Liver (tissue), 9 donors: ENCODE measurements around the gene ASB2. TPM values are rescaled to one million over a fixed set of nuclear protein-coding genes. Genes with fewer than 3 reads are reported as not detected.

ENCODE experiments used
- DNase-seq: peaks from one replicate; pipeline ENCODE4 v3.0.0-alpha.2; 2017; ENCODE audit warnings: low spot score
- H3K27ac ChIP-seq, 2 donors: one replicate each; pipeline ENCODE4 v1.7.0; 2013; ENCODE audit warnings: inconsistent platforms in 2 of 2, low read length in 2 of 2, control low read depth in 1 of 2, low read depth in 1 of 2, mild to moderate bottlenecking in 1 of 2
- H3K27me3 ChIP-seq, 4 donors: one replicate each; pipeline versions ENCODE4 v1.6.1 to v1.7.0; 2013; ENCODE audit warnings: low read length in 3 of 4, inconsistent platforms in 1 of 4, mild to moderate bottlenecking in 1 of 4, moderate library complexity in 1 of 4; ENCODE audit not compliant: control insufficient read depth in 4 of 4, insufficient read depth in 4 of 4
- H3K36me3 ChIP-seq, 4 donors: one replicate each; pipeline versions ENCODE4 v1.6.1 to v1.7.0; 2013; ENCODE audit warnings: low read length in 3 of 4, mild to moderate bottlenecking in 3 of 4, low read depth in 1 of 4, moderate library complexity in 1 of 4; ENCODE audit not compliant: control insufficient read depth in 4 of 4, insufficient read depth in 3 of 4
- H3K4me1 ChIP-seq, 4 donors: one replicate each; pipeline versions ENCODE4 v1.6.1 to v1.7.0; 2013; ENCODE audit warnings: low read length in 3 of 4, mild to moderate bottlenecking in 3 of 4, moderate library complexity in 1 of 4; ENCODE audit not compliant: control insufficient read depth in 4 of 4, insufficient read depth in 4 of 4
- H3K4me3 ChIP-seq, 3 donors: one replicate each; pipeline versions ENCODE4 v1.6.1 to v1.7.0; 2013; ENCODE audit warnings: low read length in 3 of 3, control low read depth in 1 of 3, low read depth in 1 of 3, mild to moderate bottlenecking in 1 of 3
- H3K9ac ChIP-seq, 2 donors: one replicate each; pipeline ENCODE4 v1.7.0; 2013; ENCODE audit warnings: low read length in 2 of 2, mild to moderate bottlenecking in 2 of 2, moderate library complexity in 2 of 2, control low read depth in 1 of 2, low read depth in 1 of 2
- H3K9me3 ChIP-seq, 4 donors: one replicate each; pipeline versions ENCODE4 v1.6.1 to v1.7.0; 2013; ENCODE audit warnings: low read length in 3 of 4; ENCODE audit not compliant: control insufficient read depth in 4 of 4
- EGR1 ChIP-seq, 2 donors: IDR thresholded peaks; 2 replicates each; pipeline ENCODE4 v1.6.1; 2016 to 2018; ENCODE audit warnings: antibody characterized with exemption in 2 of 2, low read depth in 2 of 2
- FOXA1 ChIP-seq: IDR thresholded peaks from 2 replicates; pipeline ENCODE4 v1.6.1; 2016; ENCODE audit warnings: antibody characterized with exemption
- FOXA2 ChIP-seq: IDR thresholded peaks from 2 replicates; pipeline ENCODE4 v1.6.1; 2016; ENCODE audit warnings: antibody characterized with exemption
- GABPA ChIP-seq, 2 donors: IDR thresholded peaks in 1 of 2; conservative IDR thresholded peaks in 1 of 2; 2 replicates each; pipeline ENCODE4 v1.6.1; 2016; ENCODE audit warnings: antibody characterized with exemption in 2 of 2, mild to moderate bottlenecking in 1 of 2, moderate library complexity in 1 of 2
- HNF4A ChIP-seq, 2 donors: conservative IDR thresholded peaks; 2 replicates each; pipeline ENCODE4 v1.6.1; 2016; ENCODE audit warnings: antibody characterized with exemption in 2 of 2, mild to moderate bottlenecking in 2 of 2
- HNF4G ChIP-seq: IDR thresholded peaks from 2 replicates; pipeline ENCODE4 v1.6.1; 2016; ENCODE audit warnings: antibody characterized with exemption
- JUND ChIP-seq, 2 donors: IDR thresholded peaks; 2 replicates each; pipeline ENCODE4 v1.6.1; 2016; ENCODE audit warnings: antibody characterized with exemption in 2 of 2
- NR2F2 ChIP-seq: IDR thresholded peaks from 2 replicates; pipeline ENCODE4 v1.6.1; 2016; ENCODE audit warnings: antibody characterized with exemption
- RAD21 ChIP-seq, 2 donors: IDR thresholded peaks; 2 replicates each; pipeline ENCODE4 v1.6.1; 2016; ENCODE audit warnings: antibody characterized with exemption in 2 of 2, mild to moderate bottlenecking in 2 of 2
- RXRA ChIP-seq, 2 donors: IDR thresholded peaks; 2 replicates each; pipeline ENCODE4 v1.6.1; 2017 to 2018; ENCODE audit warnings: antibody characterized with exemption in 2 of 2, mild to moderate bottlenecking in 1 of 2
- SP1 ChIP-seq: IDR thresholded peaks from 2 replicates; pipeline ENCODE4 v1.6.1; 2018; ENCODE audit warnings: antibody characterized with exemption, mild to moderate bottlenecking
- TAF1 ChIP-seq: conservative IDR thresholded peaks from 2 replicates; pipeline ENCODE4 v1.6.1; 2016; ENCODE audit warnings: antibody characterized with exemption, mild to moderate bottlenecking
- ZBTB33 ChIP-seq: IDR thresholded peaks from 2 replicates; pipeline ENCODE4 v1.6.1; 2016; ENCODE audit warnings: antibody characterized with exemption
- WGBS: extraction: QIAGEN DNeasy Blood & Tissue Kit; methylation state at CpG from one replicate; pipeline ENCODE4 v1.1.7; 2013; 5-methylcytosine and 5-hydroxymethylcytosine counted together
- polyA plus RNA-seq, 2 donors: library from polyadenylated mRNA; stranded (reverse) in 1 of 2; unstranded in 1 of 2; fragments of 200-250 nt in 1 of 2; fragments of >200 nt in 1 of 2; fragmentation: Nextera tagmentation in 1 of 2; extraction: Ambion mirVana in 1 of 2; gene quantifications; one replicate each; pipeline versions ENCODE4 v1.2.1 to v1.2.3, GENCODE V29; 2013 to 2015
- total RNA-seq, 2 donors: library from RNA; depleted of rRNA; stranded (reverse); fragments of >200 nt; gene quantifications; one replicate each; pipeline ENCODE4 v1.2.3, GENCODE V29; 2014
- TF ChIP-seq, protein P1 (sequence below): IDR thresholded peaks from 2 replicates; pipeline ENCODE4 v1.6.1; 2016; ENCODE audit warnings: antibody characterized with exemption, mild to moderate bottlenecking
- TF ChIP-seq, protein P2 (sequence below): fragments of 150-350 bp; IDR thresholded peaks from 2 replicates; pipeline ENCODE4 v1.5.1; 2017; ENCODE audit warnings: improper control_type of control experiment, low read depth, low read length; ENCODE audit not compliant: missing input control
- TF ChIP-seq, protein P3 (sequence below): IDR thresholded peaks from 2 replicates; pipeline ENCODE4 v1.6.1; 2016; ENCODE audit warnings: antibody characterized with exemption
- TF ChIP-seq, protein P4 (sequence below): IDR thresholded peaks from 2 replicates; pipeline ENCODE4 v1.6.1; 2016; ENCODE audit warnings: antibody characterized with exemption
- donor health status: healthy.
- donor health status: healthy.
- donor health status: healthy.
- donor health status: healthy.
- donor health status: healthy.

The ASB2 gene
- total and polyA plus RNA-seq, 4 donors = 0.18 to 0.56 (median 0.38) TPM

- H3K27me3 ChIP-seq = no peaks in the 10 kb centered on the region
- no peak overlapping the region for H3K27ac ChIP-seq
- no peak overlapping the region for H3K9ac ChIP-seq
- H3K4me1 ChIP-seq = no peaks in the 10 kb centered on the region
- no peak overlapping the region for H3K4me3 ChIP-seq
- no peaks in the 10 kb centered on the region for H3K9me3 ChIP-seq
- TF ChIP-seq HNF4G (no peak), GABPA (IDR thresholded peaks at IDR 0.05 in 1 of 2, conservative IDR thresholded peaks at IDR 0.05 in 1 of 2) (no peak), FOXA1 (no peak), FOXA2 (no peak), RXRA (IDR thresholded peaks at IDR 0.05) (no peak), NR2F2 (no peak), HNF4A (conservative IDR thresholded peaks at IDR 0.05) (no peak)
- TF ChIP-seq, protein P1, sequence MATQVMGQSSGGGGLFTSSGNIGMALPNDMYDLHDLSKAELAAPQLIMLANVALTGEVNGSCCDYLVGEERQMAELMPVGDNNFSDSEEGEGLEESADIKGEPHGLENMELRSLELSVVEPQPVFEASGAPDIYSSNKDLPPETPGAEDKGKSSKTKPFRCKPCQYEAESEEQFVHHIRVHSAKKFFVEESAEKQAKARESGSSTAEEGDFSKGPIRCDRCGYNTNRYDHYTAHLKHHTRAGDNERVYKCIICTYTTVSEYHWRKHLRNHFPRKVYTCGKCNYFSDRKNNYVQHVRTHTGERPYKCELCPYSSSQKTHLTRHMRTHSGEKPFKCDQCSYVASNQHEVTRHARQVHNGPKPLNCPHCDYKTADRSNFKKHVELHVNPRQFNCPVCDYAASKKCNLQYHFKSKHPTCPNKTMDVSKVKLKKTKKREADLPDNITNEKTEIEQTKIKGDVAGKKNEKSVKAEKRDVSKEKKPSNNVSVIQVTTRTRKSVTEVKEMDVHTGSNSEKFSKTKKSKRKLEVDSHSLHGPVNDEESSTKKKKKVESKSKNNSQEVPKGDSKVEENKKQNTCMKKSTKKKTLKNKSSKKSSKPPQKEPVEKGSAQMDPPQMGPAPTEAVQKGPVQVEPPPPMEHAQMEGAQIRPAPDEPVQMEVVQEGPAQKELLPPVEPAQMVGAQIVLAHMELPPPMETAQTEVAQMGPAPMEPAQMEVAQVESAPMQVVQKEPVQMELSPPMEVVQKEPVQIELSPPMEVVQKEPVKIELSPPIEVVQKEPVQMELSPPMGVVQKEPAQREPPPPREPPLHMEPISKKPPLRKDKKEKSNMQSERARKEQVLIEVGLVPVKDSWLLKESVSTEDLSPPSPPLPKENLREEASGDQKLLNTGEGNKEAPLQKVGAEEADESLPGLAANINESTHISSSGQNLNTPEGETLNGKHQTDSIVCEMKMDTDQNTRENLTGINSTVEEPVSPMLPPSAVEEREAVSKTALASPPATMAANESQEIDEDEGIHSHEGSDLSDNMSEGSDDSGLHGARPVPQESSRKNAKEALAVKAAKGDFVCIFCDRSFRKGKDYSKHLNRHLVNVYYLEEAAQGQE = no peak
- TF ChIP-seq, protein P2, sequence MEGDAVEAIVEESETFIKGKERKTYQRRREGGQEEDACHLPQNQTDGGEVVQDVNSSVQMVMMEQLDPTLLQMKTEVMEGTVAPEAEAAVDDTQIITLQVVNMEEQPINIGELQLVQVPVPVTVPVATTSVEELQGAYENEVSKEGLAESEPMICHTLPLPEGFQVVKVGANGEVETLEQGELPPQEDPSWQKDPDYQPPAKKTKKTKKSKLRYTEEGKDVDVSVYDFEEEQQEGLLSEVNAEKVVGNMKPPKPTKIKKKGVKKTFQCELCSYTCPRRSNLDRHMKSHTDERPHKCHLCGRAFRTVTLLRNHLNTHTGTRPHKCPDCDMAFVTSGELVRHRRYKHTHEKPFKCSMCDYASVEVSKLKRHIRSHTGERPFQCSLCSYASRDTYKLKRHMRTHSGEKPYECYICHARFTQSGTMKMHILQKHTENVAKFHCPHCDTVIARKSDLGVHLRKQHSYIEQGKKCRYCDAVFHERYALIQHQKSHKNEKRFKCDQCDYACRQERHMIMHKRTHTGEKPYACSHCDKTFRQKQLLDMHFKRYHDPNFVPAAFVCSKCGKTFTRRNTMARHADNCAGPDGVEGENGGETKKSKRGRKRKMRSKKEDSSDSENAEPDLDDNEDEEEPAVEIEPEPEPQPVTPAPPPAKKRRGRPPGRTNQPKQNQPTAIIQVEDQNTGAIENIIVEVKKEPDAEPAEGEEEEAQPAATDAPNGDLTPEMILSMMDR = no peak
- TF ChIP-seq, protein P3, sequence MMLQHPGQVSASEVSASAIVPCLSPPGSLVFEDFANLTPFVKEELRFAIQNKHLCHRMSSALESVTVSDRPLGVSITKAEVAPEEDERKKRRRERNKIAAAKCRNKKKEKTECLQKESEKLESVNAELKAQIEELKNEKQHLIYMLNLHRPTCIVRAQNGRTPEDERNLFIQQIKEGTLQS = no peak
- no peaks in the 10 kb centered on the region for H3K36me3 ChIP-seq
- WGBS = 91% methylated on average over 14 of the region's 14 CpGs
- no peak for DNase-seq
Observed at GRCh38 chr14:93924592-93925355, 51.6 kb downstream of the ASB2 start.

DNA sequence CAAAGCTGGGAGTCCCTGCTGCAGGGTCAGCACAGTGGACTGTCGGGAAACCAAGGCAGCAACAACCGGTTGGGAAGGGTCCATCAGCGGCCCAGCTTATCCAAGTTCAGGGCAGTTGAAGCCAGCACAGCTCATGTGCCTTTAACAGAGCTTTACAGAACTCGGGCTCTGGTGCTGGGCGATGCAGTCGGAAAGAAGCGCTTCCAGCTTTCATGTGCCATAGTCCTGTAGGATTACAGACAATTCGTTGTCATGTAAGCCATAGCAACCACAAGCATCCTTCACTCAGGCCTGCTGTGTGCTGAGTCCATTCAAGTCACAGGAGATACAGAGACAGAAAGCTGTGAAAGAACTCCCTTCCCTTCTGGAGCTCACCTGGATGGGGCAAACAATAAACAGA, 52.7 kb downstream of the ASB2 start:
- H3K4me1 ChIP-seq = no peaks in the 10 kb centered on the region
- H3K36me3 ChIP-seq = no peaks in the 10 kb centered on the region
- H3K4me3 ChIP-seq = no peak overlapping the region
- no peaks in the 10 kb centered on the region for H3K9me3 ChIP-seq
- H3K27ac ChIP-seq = no peak overlapping the region
- no peak for DNase-seq
- H3K27me3 ChIP-seq = no peaks in the 10 kb centered on the region
- H3K9ac ChIP-seq = no peak overlapping the region
- WGBS = 85% methylated on average over 8 of the region's 8 CpGs
- TF ChIP-seq TAF1 (no peak), ZBTB33 (no peak), SP1 (no peak), GABPA (IDR thresholded peaks at IDR 0.05 in 1 of 2, conservative IDR thresholded peaks at IDR 0.05 in 1 of 2) (no peak), HNF4G (no peak), HNF4A (conservative IDR thresholded peaks at IDR 0.05) (no peak), EGR1 (IDR thresholded peaks at IDR 0.05; ENCODE audit: low read depth in 2 of 2) (no peak), RAD21 (IDR thresholded peaks at IDR 0.05) (no peak), NR2F2 (no peak), JUND (IDR thresholded peaks at IDR 0.05) (no peak), FOXA2 (no peak), RXRA (IDR thresholded peaks at IDR 0.05) (no peak), FOXA1 (no peak)
- TF ChIP-seq, protein P3 = no peak
- TF ChIP-seq, protein P4, sequence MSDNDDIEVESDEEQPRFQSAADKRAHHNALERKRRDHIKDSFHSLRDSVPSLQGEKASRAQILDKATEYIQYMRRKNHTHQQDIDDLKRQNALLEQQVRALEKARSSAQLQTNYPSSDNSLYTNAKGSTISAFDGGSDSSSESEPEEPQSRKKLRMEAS = no peak
- TF ChIP-seq, protein P1 = no peak
